HPDE6-E6E7 (cell line): ENCODE data around the gene PCDHA6.
"Not testable (repeated sequence)": the region's sequence is repeated elsewhere in the genome, so short reads cannot be mapped to it uniquely, and the experiment has no call there.

ENCODE experiments used
- DNase-seq: peaks from one replicate; pipeline ENCODE4 v3.0.0; 2011; ENCODE audit warnings: missing footprints; ENCODE audit errors: extremely low spot score

PCDHA6 gene

GRCh38 chr5:140862441-140863295 is 34.9 kb downstream of the PCDHA6 start:
- DNase-seq, result no peak

- peak; percentile 10 for DNase-seq
Observed at GRCh38 chr5:140868721-140869554, 41.2 kb downstream of the PCDHA6 start, which contains the start of gene PCDHA11. Gene PCDHA11 (plus strand): TSS chr5:140868957. CDS start chr5:140869104, 147 bp downstream.

- DNase-seq, result peak; percentile 11
Observed at GRCh38 chr5:140869555-140869886, 41.8 kb downstream of the PCDHA6 start.

- no peak for DNase-seq
Observed at GRCh38 chr5:140870221-140871201, 42.8 kb downstream of the PCDHA6 start.

GRCh38 chr5:140875085-140876065 is 47.6 kb downstream of the PCDHA6 start, which contains the start of gene PCDHA12:
Gene PCDHA12 (plus strand): TSS chr5:140875308. CDS start chr5:140875473, 165 bp downstream.
- peak; percentile 43 for DNase-seq

- DNase-seq, result not testable (repeated sequence)
Observed at GRCh38 chr5:140876541-140877261, 48.9 kb downstream of the PCDHA6 start.

- no peak for DNase-seq
Observed at GRCh38 chr5:140877262-140877581, 49.5 kb downstream of the PCDHA6 start.
